GM12878 (cell line): Measurements from ENCODE around the gene CYBB. TPM values are rescaled to one million over a fixed set of nuclear protein-coding genes. Genes with fewer than 3 reads are reported as not detected.
A peak's percentile ranks its signal among the peaks of the same experiment; 100 is the strongest.

Source experiments
- ATAC-seq: fragments of 200-7000 bp; cut with Tn5 transposase; 3 replicates; pipeline ENCODE4 v1.9.1; 2020; ENCODE audit warnings: mild to moderate bottlenecking, moderate library complexity
- BruUV-seq: library from RNA; stranded (reverse); fragments of 400-500 nt; replicated peaks from 2 replicates; lab custom pipeline; 2021; lab: Mats Ljungman, UMichigan
- CTCF ChIA-PET: fragments of 300-600 bp; sonication (Branson Sonifier 250); formaldehyde crosslinking; extraction: SDS; loops from one replicate; lab custom pipeline; 2021; ENCODE audit warnings: inconsistent platforms; lab: Yijun Ruan, JAX
- POLR2A ChIA-PET: fragments of 350-600 bp; formaldehyde crosslinking; extraction: SDS; loops from one replicate; lab custom pipeline; 2021; ENCODE audit warnings: inconsistent platforms; lab: Charles Lee
- RAD21 ChIA-PET: fragments of 300-600 bp; sonication (Branson Sonifier 250); formaldehyde crosslinking; loops from one replicate; lab custom pipeline; 2023; ENCODE audit warnings: antibody characterized with exemption; ENCODE audit not compliant: unreplicated experiment; lab: Charles Lee
- SMC1A ChIA-PET: fragments of 300-600 bp; sonication (Branson Sonifier 250); formaldehyde crosslinking; loops from one replicate; lab custom pipeline; 2023; ENCODE audit not compliant: unreplicated experiment, uncharacterized antibody; lab: Charles Lee
- DNase-seq: peaks from one replicate; pipeline ENCODE4 v3.0.0-alpha.2; 2011; ENCODE audit warnings: low read depth, low spot score
- FAIRE-seq: peaks from 3 replicates; lab custom pipeline; 2011; peaks lifted over from hg19 to GRCh38; lab: Jason Lieb, UNC
- H2AFZ ChIP-seq: 2 replicates; pipeline ENCODE4 v1.6.0; 2011; ENCODE audit warnings: low read depth, low read length, control low read depth; ENCODE audit not compliant: control insufficient read depth
- H3K27ac ChIP-seq: 2 replicates; pipeline ENCODE4 v1.5.1; 2011; ENCODE audit warnings: control low read depth; ENCODE audit not compliant: control insufficient read depth, insufficient read depth
- H3K27me3 ChIP-seq, 2 experiments: replicated peaks in 1 of 2; 2 replicates each; pipeline versions ENCODE4 v1.6.0 to v1.6.1; 2011; ENCODE audit warnings: low read length in 1 of 2; ENCODE audit not compliant: control insufficient read depth in 2 of 2, insufficient read depth in 2 of 2
- H3K36me3 ChIP-seq, 2 experiments: 2 replicates each; pipeline ENCODE4 v1.5.1; 2011; ENCODE audit warnings: low read length in 1 of 2; ENCODE audit not compliant: control insufficient read depth in 2 of 2, insufficient read depth in 2 of 2
- H3K4me1 ChIP-seq: 2 replicates; pipeline ENCODE4 v1.6.1; 2011; ENCODE audit warnings: mild to moderate bottlenecking, low read length, moderate library complexity, mixed read lengths; ENCODE audit not compliant: control insufficient read depth, insufficient read depth
- H3K4me2 ChIP-seq: 2 replicates; pipeline ENCODE4 v1.6.0; 2011; ENCODE audit warnings: control low read depth; ENCODE audit not compliant: control insufficient read depth, insufficient read depth
- H3K4me3 ChIP-seq: fragments of 200-600 bp; sonication (generic); 2 replicates; pipeline ENCODE4 v1.5.1; 2016
- H3K79me2 ChIP-seq: 2 replicates; pipeline ENCODE4 v1.6.0; 2011; ENCODE audit warnings: low read length; ENCODE audit not compliant: control insufficient read depth, insufficient read depth
- H3K9ac ChIP-seq: 2 replicates; pipeline ENCODE4 v1.8.0; 2011; ENCODE audit warnings: low read length, control low read depth, mixed read lengths; ENCODE audit not compliant: control insufficient read depth, insufficient read depth
- H3K9me3 ChIP-seq: replicated peaks from 3 replicates; pipeline ENCODE4 v1.5.1; 2011; ENCODE audit warnings: mild to moderate bottlenecking, low read length; ENCODE audit not compliant: control insufficient read depth, insufficient read depth
- H4K20me1 ChIP-seq: 2 replicates; pipeline ENCODE4 v1.6.0; 2011; ENCODE audit not compliant: control insufficient read depth, insufficient read depth
- JUNB ChIP-seq: IDR thresholded peaks from 2 replicates; pipeline ENCODE4 v1.6.1; 2016; ENCODE audit warnings: antibody characterized with exemption, mild to moderate bottlenecking
- MTA3 ChIP-seq: IDR thresholded peaks from 2 replicates; pipeline ENCODE4 v1.6.1; 2012; ENCODE audit warnings: low read length, inconsistent platforms, borderline replicate concordance
- RB1 ChIP-seq: fragments of 450-650 bp; formaldehyde crosslinking; IDR thresholded peaks from 2 replicates; pipeline ENCODE4 v1.6.1; 2017; ENCODE audit warnings: mild to moderate bottlenecking, borderline replicate concordance
- RELA ChIP-seq: fragments of 450-650 bp; IDR thresholded peaks from 2 replicates; pipeline ENCODE4 v1.8.0; 2014; ENCODE audit warnings: borderline replicate concordance; ENCODE audit not compliant: partially characterized antibody
- RUNX3 ChIP-seq: IDR thresholded peaks from 2 replicates; pipeline ENCODE4 v1.6.1; 2012; ENCODE audit warnings: low read length, inconsistent platforms
- TCF3 ChIP-seq: IDR thresholded peaks from 2 replicates; pipeline ENCODE4 v1.6.1; 2012; ENCODE audit warnings: low read depth, mild to moderate bottlenecking, low read length, borderline replicate concordance; ENCODE audit not compliant: insufficient read depth
- ZNF207 ChIP-seq: fragments of 450-650 bp; IDR thresholded peaks from 2 replicates; pipeline ENCODE4 v1.6.1; 2014; ENCODE audit warnings: antibody characterized with exemption, mild to moderate bottlenecking, borderline replicate concordance
- ZNF274 ChIP-seq: IDR thresholded peaks from one replicate; pipeline ENCODE4 v1.8.0; 2011; ENCODE audit not compliant: insufficient read length, insufficient read depth
- WGBS: methylation state at CpG from one replicate; pipeline ENCODE4 v1.1.6; 2016; ENCODE audit warnings: low lambda C conversion rate; ENCODE audit not compliant: insufficient replicate concordance, insufficient coverage; ENCODE audit errors: missing lambda C conversion rate; 5-methylcytosine and 5-hydroxymethylcytosine counted together
- in situ Hi-C: fragments of 300-500 bp; cut with MboI; formaldehyde crosslinking; loops from 9 replicates; pipeline ENCODE4 v1.14.3; 2018; ENCODE audit warnings: mixed read lengths
- intact Hi-C: fragments of 100-400 bp; cut with micrococcal nuclease; formaldehyde crosslinking; loops from one replicate; pipeline ENCODE4 v1.14.2; 2022; ENCODE audit not compliant: unreplicated experiment
- polyA plus RNA-seq, 11 experiments: library from polyadenylated mRNA; depleted of rRNA in 4 of 11; unstranded in 6 of 11; stranded (reverse) in 5 of 11; fragments of >200 nt; fragmentation: Nextera tagmentation in 4 of 11; fragmentation: Illumina TruSeq in 1 of 11; extraction: Ambion mirVana in 4 of 11; extraction: Trizol in 1 of 11; gene quantifications; 1 replicate in 1 of 11; 2 replicates in 10 of 11; pipeline versions ENCODE4 v1.2.1 to v1.2.3, GENCODE V29; 2011 to 2016; ENCODE audit warnings: inconsistent platforms in 2 of 11, missing spikeins in 2 of 11, low read depth in 1 of 11
- total RNA-seq, 4 experiments: library from RNA; depleted of rRNA in 3 of 4; stranded (reverse); fragments of >200 nt in 3 of 4; fragmentation: Illumina TruSeq in 1 of 4; extraction: Trizol in 1 of 4; gene quantifications; 2 replicates each; pipeline versions ENCODE4 v1.2.1 to v1.2.3, GENCODE V29; 2013 to 2021
- TF ChIP-seq, protein P1 (sequence below): IDR thresholded peaks from 2 replicates; pipeline ENCODE4 v1.6.1; 2011; ENCODE audit warnings: borderline replicate concordance, low read depth, mild to moderate bottlenecking, moderate library complexity, low read length; ENCODE audit not compliant: insufficient read depth, poor library complexity, severe bottlenecking
- TF ChIP-seq, protein P2 (sequence below): IDR thresholded peaks from 2 replicates; pipeline ENCODE4 v1.6.1; 2012; ENCODE audit warnings: low read depth, low read length, improper control_type of control experiment

Gene CYBB
- total and polyA plus RNA-seq, 10 of the 15 experiments (the other 5 are each of a cell fraction or from before 2014, with no cell fraction given): 6.2 to 73.9 (median 24.8) TPM

DNA sequence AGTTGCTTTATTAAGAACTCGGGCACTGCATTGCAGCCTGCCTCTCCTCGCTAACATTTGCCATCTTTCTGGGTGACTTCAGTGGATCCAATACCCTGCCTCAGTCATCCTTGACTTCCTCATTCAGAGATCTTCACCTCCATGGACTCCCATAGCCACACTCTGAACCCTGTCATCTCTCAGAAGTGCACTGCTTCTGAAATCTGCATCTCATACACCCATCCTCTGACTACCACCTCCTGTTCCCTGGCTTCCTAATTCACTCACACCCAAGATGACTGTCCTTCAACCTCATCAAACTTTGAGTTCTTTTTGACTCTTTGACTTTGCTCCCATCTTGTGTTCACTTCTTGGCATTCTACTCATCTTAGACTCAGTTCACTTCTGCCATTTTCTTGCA, 25.3 kb upstream of the CYBB start:
- no peak overlapping the region; the same call in 1 of the 2 replicates for H2AFZ ChIP-seq
- no peaks in the 10 kb centered on the region for H3K79me2 ChIP-seq
- intact Hi-C loops: loop anchor here (2.0 kb wide), 2 partner anchors 32 to 60 kb away; no protein-coding TSS in a partner anchor
- H4K20me1 ChIP-seq: no peaks in the 10 kb centered on the region
- no peaks in the 10 kb centered on the region for H3K27me3 ChIP-seq
- no TSS peak for BruUV-seq
- H3K4me3 ChIP-seq: peak overlapping the region; percentile 10; the same call in 1 of the 2 replicates
- H3K36me3 ChIP-seq: no peaks in the 10 kb centered on the region
- in situ Hi-C loops: no loop called here
- H3K9ac ChIP-seq: peak overlapping the region; percentile 52
- ChIA-PET POLR2A (interaction anchor here (1.0 to 2.6 kb wide), 3 partner anchors 8 to 31 kb away, joined by 3 to 13 read pairs (median 7); no protein-coding TSS in a partner anchor), RAD21 (interaction anchor here (1.0 to 3.3 kb wide), 7 partner anchors 8 to 70 kb away, joined by 3 to 22 read pairs (median 4); partner anchors contain the start of gene CYBB), SMC1A (interaction anchor here (1.7 to 4.6 kb wide), 7 partner anchors 9 to 69 kb away, joined by 5 to 72 read pairs (median 17); partner anchors contain the start of gene CYBB), CTCF (interaction anchor here (0.8 to 6.1 kb wide), 8 partner anchors 9 to 70 kb away, joined by 3 to 43 read pairs (median 6); no protein-coding TSS in a partner anchor)
- peak overlapping the region; percentile 87 for H3K27ac ChIP-seq
- no peaks in the 10 kb centered on the region for H3K9me3 ChIP-seq
- peak overlapping the region; percentile 31 for H3K4me2 ChIP-seq
- TF ChIP-seq, protein P1, sequence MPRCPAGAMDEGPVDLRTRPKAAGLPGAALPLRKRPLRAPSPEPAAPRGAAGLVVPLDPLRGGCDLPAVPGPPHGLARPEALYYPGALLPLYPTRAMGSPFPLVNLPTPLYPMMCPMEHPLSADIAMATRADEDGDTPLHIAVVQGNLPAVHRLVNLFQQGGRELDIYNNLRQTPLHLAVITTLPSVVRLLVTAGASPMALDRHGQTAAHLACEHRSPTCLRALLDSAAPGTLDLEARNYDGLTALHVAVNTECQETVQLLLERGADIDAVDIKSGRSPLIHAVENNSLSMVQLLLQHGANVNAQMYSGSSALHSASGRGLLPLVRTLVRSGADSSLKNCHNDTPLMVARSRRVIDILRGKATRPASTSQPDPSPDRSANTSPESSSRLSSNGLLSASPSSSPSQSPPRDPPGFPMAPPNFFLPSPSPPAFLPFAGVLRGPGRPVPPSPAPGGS: no peak
- no peak for TF ChIP-seq ZNF207
- TF ChIP-seq RELA: no peak
- no peak for TF ChIP-seq TCF3
- TF ChIP-seq, protein P2, sequence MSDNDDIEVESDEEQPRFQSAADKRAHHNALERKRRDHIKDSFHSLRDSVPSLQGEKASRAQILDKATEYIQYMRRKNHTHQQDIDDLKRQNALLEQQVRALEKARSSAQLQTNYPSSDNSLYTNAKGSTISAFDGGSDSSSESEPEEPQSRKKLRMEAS: no peak
- no peak for TF ChIP-seq RUNX3
- TF ChIP-seq ZNF274: no peak
- no peak for TF ChIP-seq JUNB
- TF ChIP-seq MTA3: no peak
- TF ChIP-seq RB1: no peak
- DNase-seq (no peak), FAIRE-seq (no peak), ATAC-seq (peak; percentile 50)
- WGBS: 24% methylated on average over 2 of the region's 2 CpGs
- H3K4me1 ChIP-seq: peaks cover 32% of the 10 kb centered on the region
